ENCODE results near the gene FOXO3. TPM values are rescaled to one million over a fixed set of nuclear protein-coding genes. Genes with fewer than 3 reads are reported as not detected.

Gene FOXO3
- total and polyA plus RNA-seq, 2 of the 13 experiments (the other 11 are each of a cell fraction or from before 2014, with no cell fraction given), result 16.0 to 22.5 TPM

- TF ChIP-seq ZNF777 (CRISPR knock-in tag; IDR thresholded peaks at IDR 0.05) (peak; percentile 85), GATAD2A (CRISPR knock-in tag; IDR thresholded peaks at IDR 0.05) (peak; percentile 30; the same call in 1 of the 2 replicates), TERF1 (CRISPR knock-in tag; IDR thresholded peaks at IDR 0.05) (no peak), AGO2 (optimal IDR thresholded peaks at IDR 0.05; ENCODE audit: low read depth, low read length) (peak; percentile 51), ZSCAN30 (CRISPR knock-in tag; IDR thresholded peaks at IDR 0.05) (0 out of 2 replicates have a peak, but pooled peaks have one; percentile 29), CC2D1A (CRISPR knock-in tag; IDR thresholded peaks at IDR 0.05) (no peak), E2F1 (CRISPR knock-in tag; IDR thresholded peaks at IDR 0.05) (no peak), ZC3H13 (CRISPR knock-in tag; IDR thresholded peaks at IDR 0.05) (peak; percentile 89), ZNF335 (CRISPR knock-in tag; IDR thresholded peaks at IDR 0.05) (no peak), ZNF574 (CRISPR knock-in tag; IDR thresholded peaks at IDR 0.05) (peak; percentile 75; the same call in 1 of the 2 replicates), GTF2F1 (IDR thresholded peaks at IDR 0.05; ENCODE audit: low read length) (0 out of 2 replicates have a peak, but pooled peaks have one; percentile 35), ZNF143 (CRISPR knock-in tag; IDR thresholded peaks at IDR 0.05) (0 out of 2 replicates have a peak, but pooled peaks have one; percentile 12), ARID4A (CRISPR knock-in tag; IDR thresholded peaks at IDR 0.05; ENCODE audit: borderline replicate concordance) (peak; percentile 10; the same call in 1 of the 2 replicates), ZGPAT (CRISPR knock-in tag; IDR thresholded peaks at IDR 0.05) (peak; percentile 41; the same call in 1 of the 2 replicates), DRAP1 (CRISPR knock-in tag; IDR thresholded peaks at IDR 0.05) (peak; percentile 77), HOXA5 (CRISPR knock-in tag; IDR thresholded peaks at IDR 0.05) (0 out of 2 replicates have a peak, but pooled peaks have one; percentile 16), KAT8 (CRISPR knock-in tag; IDR thresholded peaks at IDR 0.05) (peak; percentile 11; the same call in 1 of the 2 replicates), HOXA3 (CRISPR knock-in tag; IDR thresholded peaks at IDR 0.05) (no peak; the same call in 1 of the 2 replicates)
Observed at GRCh38 chr6:108560463-108561308, at the start of gene FOXO3 (continued).
